ENCODE data around the gene DCUN1D3.
"Not testable (repeated sequence)": the region's sequence is repeated elsewhere in the genome, so short reads cannot be mapped to it uniquely, and the experiment has no call there.

The DCUN1D3 gene

DNA sequence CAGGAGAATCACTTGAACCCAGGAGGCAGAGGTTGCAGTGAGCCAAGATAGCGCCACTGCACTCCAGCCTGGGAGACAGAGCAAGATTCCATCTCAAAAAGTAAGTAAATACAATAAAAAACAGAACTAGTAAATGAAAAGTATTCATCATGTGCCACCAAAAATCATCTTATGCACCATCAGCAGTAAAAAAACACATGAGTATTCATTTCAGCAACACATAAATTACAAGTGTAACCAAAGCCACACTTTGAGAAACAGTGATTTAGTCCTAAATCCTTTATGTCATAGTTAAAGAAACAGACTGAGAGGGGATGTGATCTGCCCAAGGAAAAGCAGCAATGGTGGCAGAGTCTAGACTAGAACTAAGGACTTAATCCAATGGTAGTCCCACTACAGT lies 13.0 kb downstream of the DCUN1D3 start:
- no peak for DNase-seq (ENCODE audit: low read depth in 2 of 2)

DNA sequence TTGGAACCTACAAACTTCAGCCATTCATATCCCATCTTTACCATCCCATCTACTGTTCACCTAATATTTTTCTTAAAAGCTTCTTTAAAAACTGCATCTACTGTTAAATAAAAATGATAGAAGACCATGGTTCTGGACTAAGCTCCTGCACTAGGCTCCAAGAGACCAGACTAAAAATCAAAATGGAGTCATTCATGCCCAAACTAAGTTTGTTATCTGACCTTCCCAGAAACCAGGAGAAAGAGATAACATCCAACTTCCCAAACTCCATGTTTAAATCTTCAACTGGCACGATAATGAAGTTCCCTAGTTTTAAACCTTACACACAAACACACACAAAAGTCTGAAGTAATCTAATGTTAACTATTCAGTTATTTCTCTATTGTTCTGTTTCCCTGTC lies 13.8 kb downstream of the DCUN1D3 start:
- no peak for DNase-seq (ENCODE audit: low read depth in 2 of 2)

DNA sequence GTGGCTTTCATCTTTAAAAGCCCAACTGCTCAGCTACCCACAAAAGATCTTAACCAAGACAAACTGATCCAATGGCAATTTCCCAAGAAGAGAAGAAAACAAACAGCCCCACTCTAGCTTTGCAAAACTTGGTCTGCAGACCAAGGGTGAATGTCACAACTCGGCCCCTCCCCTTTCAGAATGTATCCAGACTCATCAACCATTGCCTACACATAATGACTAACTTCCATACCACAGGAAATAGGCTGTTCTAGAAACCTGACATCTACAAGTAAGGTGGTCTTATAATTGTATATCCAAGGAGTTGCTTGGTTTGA lies 16.0 kb downstream of the DCUN1D3 start:
- peak in 1 of 2 donors; percentile 10 for DNase-seq (ENCODE audit: low read depth in 2 of 2)

DNA sequence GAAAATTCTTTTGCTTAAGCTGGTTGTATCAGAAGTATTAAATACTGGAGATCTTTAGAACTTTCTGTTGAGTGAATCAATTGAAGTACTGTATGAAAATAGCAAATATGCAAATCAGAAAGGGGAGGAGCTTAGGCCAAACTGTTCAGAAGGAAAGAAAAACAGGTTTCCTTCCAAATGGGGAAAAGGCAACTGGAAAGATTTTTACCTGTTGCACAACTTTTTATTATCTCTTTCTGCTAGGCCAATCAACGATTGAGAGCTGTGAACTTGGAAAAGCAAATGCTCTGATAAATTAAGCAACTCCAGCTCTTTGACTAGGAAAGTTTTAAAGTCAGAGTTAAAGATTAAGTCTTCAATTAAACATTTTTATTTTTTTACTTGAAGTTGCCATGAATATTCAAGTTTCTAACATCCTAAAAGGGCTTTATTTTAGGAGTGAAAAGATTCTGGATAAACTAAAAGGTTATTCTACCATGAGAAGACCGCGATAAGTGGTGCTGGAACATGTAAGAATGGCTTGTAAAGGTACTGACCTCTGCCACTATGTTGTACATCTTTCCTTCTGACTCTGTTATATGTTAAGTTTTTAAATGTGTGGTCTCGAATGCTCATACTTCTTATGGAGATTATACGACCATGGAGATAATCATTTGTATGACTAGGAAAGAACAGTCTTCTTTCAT lies 16.5 kb downstream of the DCUN1D3 start:
- DNase-seq (ENCODE audit: low read depth in 2 of 2), result no peak

DNA sequence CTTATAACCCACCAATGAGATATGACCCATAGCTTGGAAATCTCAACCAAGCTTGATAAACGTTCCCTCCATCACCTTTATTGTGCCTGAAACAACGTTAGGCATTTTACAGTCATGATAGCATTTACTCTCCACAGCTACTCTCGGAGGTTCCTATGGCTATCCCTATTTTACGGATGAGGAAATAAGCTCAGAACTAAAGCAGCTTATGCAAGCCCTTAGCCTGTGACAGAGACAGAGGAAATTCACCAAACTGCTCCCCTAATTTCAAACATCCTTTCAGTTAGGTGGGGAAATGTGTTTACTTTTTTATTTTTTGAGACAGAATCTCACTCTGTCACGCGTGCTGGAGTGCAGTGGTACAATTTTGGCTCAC lies 18.7 kb downstream of the DCUN1D3 start:
- DNase-seq (ENCODE audit: low read depth in 2 of 2), result no peak

DNA sequence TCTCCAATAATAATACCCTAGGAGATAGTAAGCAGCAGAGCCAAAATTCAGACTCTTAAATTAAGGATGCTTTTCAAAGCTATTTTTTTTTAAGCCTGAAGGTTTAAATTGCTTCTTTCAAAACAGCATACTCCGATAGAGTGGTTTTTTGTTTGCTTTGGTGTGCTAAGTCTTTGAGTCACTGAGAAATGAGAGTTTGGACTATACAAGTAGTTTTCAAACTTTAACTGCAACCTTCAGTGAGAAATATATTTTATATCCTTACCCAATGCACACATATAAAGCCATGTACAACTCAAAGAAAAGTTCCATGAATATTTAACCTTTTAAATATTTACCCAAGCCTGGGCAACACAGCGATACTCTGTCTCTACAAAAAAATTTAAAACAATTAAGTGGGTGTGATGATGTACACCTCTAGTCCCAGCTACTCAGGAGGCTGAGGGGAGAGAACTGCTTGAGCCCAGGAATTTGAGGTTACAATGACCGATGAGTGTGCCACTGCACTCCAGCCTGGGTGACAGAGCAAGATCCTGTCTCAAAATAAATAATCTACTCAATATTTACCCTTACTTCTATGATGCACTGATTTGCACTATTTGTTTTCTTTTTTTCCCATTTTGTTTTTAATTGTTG lies 19.2 kb downstream of the DCUN1D3 start:
- no peak for DNase-seq (ENCODE audit: low read depth in 2 of 2)

DNA sequence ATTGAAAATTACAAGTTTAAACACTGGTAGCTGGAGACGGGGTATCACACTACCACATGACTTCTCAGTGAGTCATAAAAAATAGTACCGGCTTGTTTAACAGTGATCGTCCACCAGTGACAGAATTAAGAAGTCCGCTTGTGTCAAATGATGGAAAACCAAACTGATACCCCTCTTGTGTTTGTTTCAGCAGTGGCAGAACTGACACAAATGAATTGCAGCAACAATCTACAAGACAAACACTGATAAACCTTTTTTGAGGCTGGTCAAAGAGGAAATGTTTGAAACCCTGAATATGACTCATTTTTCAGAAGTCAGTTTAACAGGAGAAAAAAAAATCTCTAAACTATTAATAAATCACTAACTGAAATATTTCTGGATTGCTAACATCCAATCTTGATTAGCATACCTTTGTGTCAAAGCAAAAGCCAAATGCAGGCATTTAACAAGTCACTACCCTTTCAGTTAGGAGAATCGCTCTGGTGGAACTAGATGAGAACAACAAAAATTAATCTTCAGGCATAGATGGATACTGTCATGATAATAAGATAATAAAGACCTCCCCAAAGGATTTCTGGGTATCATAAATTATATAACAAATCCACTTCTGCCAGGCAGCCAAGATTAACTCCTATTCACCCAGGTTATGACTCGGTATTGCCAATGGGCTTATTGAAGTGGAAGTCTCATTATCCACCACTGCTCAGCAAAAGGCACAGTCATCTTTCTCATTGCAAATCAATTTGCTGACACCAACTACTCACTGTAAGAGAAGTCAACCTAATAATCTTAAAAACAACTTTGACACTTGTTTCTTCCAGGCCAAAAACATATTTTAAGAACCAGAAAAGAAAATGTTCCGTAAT lies 20.8 kb downstream of the DCUN1D3 start:
- no peak for DNase-seq (ENCODE audit: low read depth in 2 of 2)

DNA sequence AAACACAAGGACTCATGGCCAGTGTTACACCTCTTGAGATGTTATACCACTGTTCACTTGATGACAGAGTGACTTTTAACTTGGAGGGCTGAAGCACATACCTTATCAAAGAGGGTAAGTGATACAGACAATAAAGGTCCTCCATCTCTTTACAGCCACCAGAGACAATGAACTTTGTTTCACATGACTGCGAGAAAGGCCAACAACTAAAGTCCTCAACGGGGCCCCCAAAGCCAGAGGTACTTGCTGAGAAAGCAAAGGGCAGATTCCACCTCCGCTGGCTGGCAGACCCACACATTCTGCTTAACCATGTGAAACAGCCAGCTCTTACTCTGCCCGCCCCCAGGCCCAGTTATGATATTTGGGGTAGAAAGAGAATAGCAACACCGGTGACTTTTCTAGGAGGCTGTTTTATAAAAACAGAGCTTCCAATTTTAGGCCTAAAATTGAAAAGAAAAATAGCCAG lies 21.4 kb downstream of the DCUN1D3 start:
- no peak for DNase-seq (ENCODE audit: low read depth in 2 of 2)

DNA sequence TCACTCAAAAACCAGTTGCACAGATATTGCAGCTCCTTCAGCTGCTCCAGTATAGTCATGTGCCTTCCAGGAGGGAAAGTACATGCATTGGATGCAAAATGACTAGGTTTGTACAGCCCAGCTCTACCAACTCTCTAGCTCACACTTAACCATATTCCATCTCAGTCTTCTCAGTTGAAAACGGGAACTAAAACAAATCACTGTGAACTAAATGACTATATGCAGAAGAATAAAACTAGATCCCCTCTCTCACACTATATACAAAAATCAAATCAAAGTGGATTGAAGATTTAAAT lies 24.9 kb downstream of the DCUN1D3 start:
- no peak for DNase-seq (ENCODE audit: low read depth in 2 of 2)

DNA sequence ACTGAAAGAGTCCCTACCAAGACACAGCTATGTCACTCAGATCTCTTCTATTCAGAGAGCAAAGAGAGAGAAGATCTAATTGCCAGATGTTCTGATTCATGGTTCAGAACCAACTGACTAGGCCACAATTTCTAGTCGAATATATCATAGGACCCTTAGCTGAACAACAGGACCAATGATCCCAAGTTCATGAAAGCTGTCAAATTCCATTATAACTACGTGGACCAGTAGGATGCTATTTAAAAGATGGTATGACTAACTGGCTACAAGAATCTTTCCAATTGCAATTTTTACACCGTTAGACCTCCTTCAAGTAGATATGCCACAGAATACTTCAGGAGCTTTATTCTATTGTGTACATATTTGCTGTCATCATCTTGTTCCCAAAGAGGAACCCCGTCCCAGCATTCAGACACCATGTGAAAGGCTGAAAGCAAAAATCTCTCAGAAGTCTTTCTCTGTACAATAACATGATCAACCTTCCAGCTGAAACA lies 26.0 kb downstream of the DCUN1D3 start:
- DNase-seq (ENCODE audit: low read depth in 2 of 2), result no peak

DNA sequence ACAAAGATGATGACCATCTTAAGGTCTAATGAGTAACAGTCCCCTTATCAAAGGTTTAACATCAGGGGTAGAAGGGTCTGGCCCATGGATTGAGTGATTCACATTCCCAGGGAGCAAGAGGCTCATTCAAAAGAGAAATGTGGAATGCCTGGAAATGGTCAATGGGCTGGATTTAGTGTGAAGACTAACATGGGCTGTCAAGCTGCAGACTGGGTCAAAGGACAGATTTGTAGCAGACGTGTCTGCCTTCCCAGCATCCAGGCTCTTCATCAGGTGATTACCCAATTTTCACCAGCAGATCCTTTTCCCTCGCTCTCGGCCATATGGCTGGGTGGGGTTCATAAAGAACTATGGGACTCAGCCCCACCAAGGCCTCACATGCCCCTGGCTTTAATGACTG lies 26.8 kb downstream of the DCUN1D3 start:
- no peak for DNase-seq (ENCODE audit: low read depth in 2 of 2)

DNA sequence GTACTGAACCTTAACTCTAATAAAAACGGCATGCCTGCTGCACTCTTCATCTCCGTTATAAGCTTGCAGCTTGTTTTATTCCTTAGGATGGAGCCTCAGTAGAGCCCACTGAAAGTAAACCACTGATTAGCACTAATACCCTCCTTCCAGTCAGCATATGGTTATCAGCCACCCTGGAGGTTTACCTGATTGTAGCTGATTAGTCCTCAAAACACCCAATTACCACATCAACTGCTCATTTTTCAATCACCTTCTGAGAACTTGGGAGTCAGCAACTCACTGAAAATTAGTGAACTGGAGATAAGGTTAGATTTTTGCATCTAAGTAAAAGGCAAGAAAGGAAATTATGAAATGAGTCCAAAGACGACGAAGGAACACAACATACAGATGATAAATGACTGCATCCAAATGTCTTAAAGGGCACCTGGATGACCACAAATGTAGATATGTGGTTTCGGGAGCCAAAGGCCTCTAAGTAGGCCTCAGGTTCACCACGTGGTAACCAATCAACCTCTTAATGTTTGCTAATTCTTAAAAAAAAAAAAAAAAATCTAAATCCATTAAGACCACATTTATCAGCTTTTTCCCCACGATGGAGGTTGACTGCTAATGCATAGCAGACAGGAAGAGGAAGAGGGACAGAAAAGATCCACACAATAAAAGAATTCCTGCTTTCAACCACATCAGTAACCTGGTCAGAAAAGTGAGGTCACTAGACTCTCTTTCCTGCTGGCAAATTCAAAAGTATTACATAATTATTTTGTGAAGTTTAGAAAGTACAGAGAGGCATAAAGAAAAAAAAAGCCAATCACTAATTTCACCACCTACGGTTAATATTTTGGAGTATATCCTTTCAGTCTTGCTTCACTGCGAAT lies 28.0 kb downstream of the DCUN1D3 start:
- no peak for DNase-seq (ENCODE audit: low read depth in 2 of 2)

DNA sequence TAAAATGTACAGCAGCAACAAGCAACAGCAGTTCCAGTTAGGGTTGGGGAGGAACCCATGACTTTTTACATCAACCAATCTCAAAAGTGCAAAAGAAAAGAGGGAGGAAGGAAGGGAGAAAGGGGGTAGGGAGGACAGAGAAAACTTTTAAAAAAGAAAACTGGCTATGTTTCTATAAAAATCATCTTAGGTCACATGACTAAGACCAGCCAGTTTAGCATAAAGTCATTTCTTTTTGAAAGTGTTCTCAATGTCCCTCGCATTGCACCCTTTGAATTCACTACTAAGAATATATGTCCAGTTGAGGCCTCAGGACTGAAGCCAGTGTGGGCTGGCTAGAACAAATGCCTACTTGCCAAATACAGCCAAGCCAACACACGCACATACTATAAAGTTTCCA lies 28.9 kb downstream of the DCUN1D3 start:
- DNase-seq (ENCODE audit: low read depth in 2 of 2), result no peak

DNA sequence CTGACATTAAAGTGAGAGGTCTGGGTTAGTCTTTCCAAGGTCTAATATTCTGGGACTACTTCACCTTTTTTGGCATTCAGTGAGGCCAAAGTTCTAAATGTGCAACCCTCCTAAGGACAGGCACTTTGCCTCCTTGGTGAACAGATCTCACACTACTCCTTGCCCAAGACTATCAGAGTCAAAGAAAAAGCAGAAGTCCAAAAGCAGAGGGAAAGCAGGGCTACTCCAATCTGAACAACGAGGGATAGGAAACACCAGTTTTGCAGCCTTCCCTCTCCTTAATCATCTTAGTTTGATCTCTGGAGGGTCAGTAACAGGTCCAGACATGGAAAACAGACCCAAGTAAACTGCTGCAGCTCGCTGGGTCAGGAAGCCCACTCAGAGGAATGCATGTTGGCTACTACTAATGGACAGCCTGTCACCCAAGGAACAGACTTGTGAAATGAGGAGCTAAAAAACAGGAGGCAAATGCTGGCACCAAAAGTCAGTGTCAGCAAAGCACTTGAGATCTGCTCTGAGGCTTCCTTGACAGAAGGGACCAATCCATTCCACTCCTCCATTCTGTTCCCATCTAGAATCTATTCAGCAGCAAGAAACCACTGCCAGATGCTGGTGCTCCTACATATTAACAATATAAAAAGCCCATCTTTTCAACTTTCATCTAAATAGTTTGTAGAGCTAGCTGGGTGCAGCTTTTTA lies 29.9 kb downstream of the DCUN1D3 start:
- DNase-seq (ENCODE audit: low read depth in 2 of 2), result no peak

DNA sequence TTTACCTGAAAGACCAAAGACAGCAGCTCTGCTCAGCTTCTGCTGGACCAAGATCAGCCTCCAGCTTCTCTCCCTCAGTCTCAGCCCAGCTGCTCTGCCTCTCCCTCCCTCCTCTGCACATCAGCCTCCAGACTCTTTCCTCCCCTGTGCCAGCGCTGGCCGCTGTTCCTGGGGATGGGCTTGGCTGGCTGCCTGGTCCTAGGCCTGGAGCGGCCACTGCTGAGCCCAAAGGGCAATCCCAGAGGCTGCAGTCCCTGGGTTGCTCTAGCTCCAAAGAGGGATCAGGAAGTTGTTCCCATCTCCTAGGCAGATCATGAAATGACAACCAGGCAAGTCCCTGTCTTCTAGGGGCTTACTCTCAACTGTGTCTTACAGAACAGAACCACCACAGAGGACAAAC lies 31.3 kb downstream of the DCUN1D3 start:
- no peak for DNase-seq (ENCODE audit: low read depth in 2 of 2)

DNA sequence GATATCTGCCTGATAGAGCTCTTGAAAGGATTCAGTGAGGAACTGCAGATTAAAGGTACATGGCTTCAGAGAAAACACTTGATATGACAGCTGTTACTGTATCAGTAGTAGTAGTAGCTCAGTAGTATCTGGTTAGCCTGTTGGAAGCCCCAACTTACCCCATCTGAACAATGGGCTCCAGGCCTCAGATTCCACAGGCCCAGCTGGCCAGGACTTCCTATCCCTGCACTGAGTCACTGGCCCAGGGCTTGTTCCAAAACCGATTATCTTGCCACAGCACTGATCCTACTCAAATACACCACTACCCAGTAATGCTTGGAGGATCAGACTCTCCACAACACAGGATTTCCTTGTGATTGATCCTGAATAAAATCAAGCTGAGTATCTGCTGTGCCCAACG lies 32.6 kb downstream of the DCUN1D3 start:
- no peak for DNase-seq (ENCODE audit: low read depth in 2 of 2)

DNA sequence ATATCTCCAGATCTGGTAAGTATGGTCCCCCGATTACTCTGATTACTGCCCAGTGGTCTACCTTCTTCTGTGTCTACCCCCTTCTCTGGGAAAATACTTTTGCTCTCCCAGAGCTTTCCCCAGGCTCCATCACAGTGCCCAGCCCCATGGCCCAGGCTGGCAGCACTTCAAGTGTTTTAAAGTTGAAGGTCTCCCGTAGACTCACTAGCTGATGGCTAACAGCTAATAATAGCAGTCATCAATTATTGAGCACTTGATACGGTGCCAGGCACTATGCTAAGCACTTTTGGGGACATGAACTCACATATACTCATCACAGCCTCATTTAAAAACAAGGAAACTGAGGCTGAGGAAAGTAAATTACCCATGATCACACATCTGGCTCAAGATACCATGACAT lies 33.4 kb downstream of the DCUN1D3 start:
- no peak for DNase-seq (ENCODE audit: low read depth in 2 of 2)

DNA sequence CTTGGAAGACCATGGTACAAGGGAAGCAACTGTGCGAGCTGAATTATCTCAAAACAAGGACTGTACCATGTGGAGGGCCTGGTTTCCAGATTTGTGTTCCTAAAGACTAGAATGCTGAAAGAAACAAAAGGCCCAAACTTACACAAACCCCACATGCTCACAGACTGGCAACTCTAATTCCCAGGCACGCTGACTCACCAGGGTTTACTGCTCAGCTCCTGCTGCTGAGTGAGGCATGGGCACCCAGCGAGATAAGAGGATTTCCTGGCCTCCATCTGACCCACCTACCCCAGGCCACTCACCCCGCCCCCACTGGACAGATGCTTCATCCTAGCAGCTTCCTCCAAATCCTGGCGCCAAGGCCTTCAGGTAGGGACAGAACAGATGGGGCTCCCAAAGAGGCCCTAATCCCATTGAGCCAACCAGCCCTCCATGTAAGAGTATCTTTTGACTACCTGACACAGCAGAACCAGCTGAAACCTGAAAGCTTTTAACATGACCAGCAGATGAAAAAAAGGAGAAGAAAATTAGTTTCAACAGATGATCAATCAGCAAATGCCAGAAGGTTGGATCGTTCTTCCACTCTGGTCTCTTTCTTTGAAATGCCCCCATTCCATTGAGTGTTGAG lies 33.9 kb downstream of the DCUN1D3 start:
- no peak for DNase-seq (ENCODE audit: low read depth in 2 of 2)

DNA sequence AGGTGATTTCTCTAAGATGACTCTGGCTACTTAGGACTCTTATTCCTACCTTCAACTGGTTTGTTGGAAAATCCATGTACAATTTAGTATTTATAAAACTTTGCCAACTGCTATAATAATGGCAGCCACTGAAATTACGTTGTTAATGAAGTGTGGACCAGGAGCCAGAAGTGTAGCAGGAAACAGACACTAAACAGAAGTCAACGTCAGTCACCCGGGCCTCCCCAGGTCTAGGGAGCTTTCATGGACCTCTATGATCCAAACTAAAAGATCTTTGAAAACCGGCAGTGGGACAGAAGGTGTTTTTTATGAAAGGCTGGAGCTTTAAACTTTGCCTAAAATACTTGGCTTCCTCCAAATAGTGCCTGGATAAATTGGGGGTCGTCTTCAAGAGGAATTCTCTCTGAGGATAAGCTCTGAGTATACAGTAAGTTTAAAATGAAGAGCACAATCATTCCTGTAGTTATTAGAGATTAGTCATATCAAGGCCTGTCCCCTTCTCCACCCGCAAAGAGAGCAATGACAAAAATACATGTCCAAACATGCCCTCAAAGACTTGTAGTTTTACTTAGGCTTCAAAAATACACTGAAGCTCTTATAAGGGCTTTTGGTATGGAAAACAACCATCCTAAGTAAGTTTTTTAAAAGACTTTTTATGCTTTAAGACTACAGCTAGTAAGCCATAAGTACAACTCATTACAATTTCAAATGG lies 34.6 kb downstream of the DCUN1D3 start:
- no peak for DNase-seq (ENCODE audit: low read depth in 2 of 2)

DNA sequence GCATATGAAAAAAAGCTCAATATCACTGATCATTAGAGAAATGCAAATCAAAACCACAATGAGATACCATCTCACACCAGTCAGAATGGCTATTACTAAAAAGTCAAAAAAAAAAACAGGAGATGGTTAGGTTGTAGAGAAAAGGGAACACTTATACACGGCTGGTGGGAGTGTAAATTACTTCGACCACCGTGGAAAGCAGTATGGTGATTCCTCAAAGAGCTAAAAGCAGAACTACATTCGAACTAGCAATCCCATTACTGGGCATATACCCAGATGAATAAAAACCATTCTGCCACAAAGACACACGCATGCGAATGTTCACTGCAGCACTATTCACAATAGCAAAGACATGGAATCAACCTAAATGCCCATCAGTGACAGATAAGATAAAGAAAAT lies 35.8 kb downstream of the DCUN1D3 start:
- DNase-seq (ENCODE audit: low read depth in 2 of 2), result not testable (repeated sequence)

Data from stimulated activated CD4-positive, alpha-beta T cell treated with anti-CD3 and anti-CD28 coated beads, Interleukin-15, amount 100 ng/mL, for 48 hours (primary cell).